Muscle of leg (tissue), 11 donors: ENCODE measurements around the gene KRT222. TPM values are rescaled to one million over a fixed set of nuclear protein-coding genes. Genes with fewer than 3 reads are reported as not detected.
A peak's percentile ranks its signal among the peaks of the same experiment; 100 is the strongest.

Experiments used
- DNase-seq: peaks from one replicate; pipeline ENCODE4 v3.0.0; 2013
- H3K27ac ChIP-seq: one replicate; pipeline ENCODE4 v1.5.1; 2013; ENCODE audit warnings: mild to moderate bottlenecking, low read length, control low read depth
- H3K27me3 ChIP-seq: one replicate; pipeline ENCODE4 v1.6.1; 2013; ENCODE audit warnings: low read length; ENCODE audit not compliant: control insufficient read depth, insufficient read depth
- H3K36me3 ChIP-seq: one replicate; pipeline ENCODE4 v1.6.1; 2013; ENCODE audit warnings: low read length; ENCODE audit not compliant: control insufficient read depth, insufficient read depth
- H3K4me1 ChIP-seq: one replicate; pipeline ENCODE4 v1.6.1; 2013; ENCODE audit warnings: low read length; ENCODE audit not compliant: control insufficient read depth, insufficient read depth
- H3K4me3 ChIP-seq: one replicate; pipeline ENCODE4 v1.5.1; 2013; ENCODE audit warnings: low read length, control low read depth
- H3K9me3 ChIP-seq: replicated peaks from 2 replicates; pipeline ENCODE4 v1.6.1; 2013; ENCODE audit warnings: low read depth, low read length; ENCODE audit not compliant: control insufficient read depth
- WGBS: methylation state at CpG from one replicate; pipeline ENCODE4 v1.1.5; 2013; ENCODE audit warnings: missing lambda C conversion rate; ENCODE audit not compliant: insufficient coverage; 5-methylcytosine and 5-hydroxymethylcytosine counted together
- polyA plus RNA-seq, 8 donors: library from polyadenylated mRNA; unstranded; fragments of 120-200 nt; gene quantifications; one replicate each; pipeline versions ENCODE4 v1.2.1 to v1.2.3, GENCODE V29; 2013; ENCODE audit warnings: inconsistent platforms in 1 of 8, low replicate concordance in 1 of 8; ENCODE audit not compliant: insufficient read length in 8 of 8, insufficient read depth in 1 of 8
- total RNA-seq: library from RNA; stranded (reverse); fragments of 120-200 nt; gene quantifications from one replicate; pipeline ENCODE4 v1.2.4, GENCODE V29; 2013

The KRT222 gene
- total and polyA plus RNA-seq, 9 donors, result 0.04 to 1.3 (median 0.24) TPM; not detected in 1

GRCh38 chr17:40663252-40663651 is 1.7 kb downstream of the KRT222 start:
- no peaks in the 10 kb centered on the region for H3K36me3 ChIP-seq
- no peak overlapping the region for H3K27ac ChIP-seq
- DNase-seq, result no peak
- no peaks in the 10 kb centered on the region for H3K4me1 ChIP-seq
- 17% methylated on average over 1 of the region's 3 CpGs for WGBS
- no peak overlapping the region for H3K4me3 ChIP-seq
- peaks cover 15% of the 10 kb centered on the region for H3K27me3 ChIP-seq
- H3K9me3 ChIP-seq, result no peaks in the 10 kb centered on the region

DNA sequence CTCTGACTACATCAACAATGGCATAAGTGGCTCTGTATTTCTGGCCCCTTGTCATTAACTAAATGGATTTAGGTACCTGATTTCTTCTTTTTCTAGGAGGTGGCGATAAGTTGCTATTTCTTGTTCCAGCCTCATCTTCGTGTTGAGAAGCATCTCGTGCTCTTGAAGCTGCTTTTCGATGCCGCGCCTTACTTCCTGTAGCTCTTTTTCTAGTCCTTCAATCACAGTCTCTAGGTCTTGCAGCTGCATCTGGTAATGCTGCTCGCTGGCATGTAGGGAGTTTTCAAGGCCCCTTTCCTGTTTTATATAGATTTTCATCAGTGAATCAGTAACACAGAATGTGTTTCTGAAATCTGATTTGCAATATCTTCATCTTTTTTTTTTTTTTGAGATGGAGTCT is 5.1 kb downstream of the KRT222 start:
- H3K27me3 ChIP-seq, result peaks cover 7% of the 10 kb centered on the region
- H3K9me3 ChIP-seq, result no peaks in the 10 kb centered on the region
- no peaks in the 10 kb centered on the region for H3K36me3 ChIP-seq
- WGBS, result 83% methylated on average over 5 of the region's 7 CpGs
- no peak overlapping the region for H3K4me3 ChIP-seq
- no peak for DNase-seq
- no peak overlapping the region for H3K27ac ChIP-seq
- H3K4me1 ChIP-seq, result no peaks in the 10 kb centered on the region

DNA sequence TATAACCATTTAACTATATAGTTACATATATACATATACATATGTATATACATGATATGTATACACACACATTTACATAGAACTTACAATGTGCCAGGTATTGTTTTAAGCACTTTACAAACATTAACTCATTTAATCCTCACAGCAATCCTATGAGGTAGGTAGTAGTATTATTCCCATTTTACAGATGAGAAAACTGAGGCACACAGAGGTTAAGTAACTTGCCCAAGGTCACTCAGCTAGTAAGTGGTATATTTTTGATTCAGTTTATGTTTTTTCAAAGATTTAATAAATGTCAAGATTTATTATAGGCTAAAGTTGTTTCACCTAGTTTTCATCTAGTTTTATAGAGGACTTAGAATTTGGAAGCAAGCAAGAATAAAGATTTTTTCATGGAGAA is 6.6 kb downstream of the KRT222 start:
- Histone ChIP-seq H3K4me1 (no peaks in the 10 kb centered on the region), H3K36me3 (no peaks in the 10 kb centered on the region), H3K4me3 (no peak overlapping the region), H3K27me3 (peaks cover 4% of the 10 kb centered on the region), H3K27ac (no peak overlapping the region), H3K9me3 (no peaks in the 10 kb centered on the region)
- DNase-seq, result no peak

DNA sequence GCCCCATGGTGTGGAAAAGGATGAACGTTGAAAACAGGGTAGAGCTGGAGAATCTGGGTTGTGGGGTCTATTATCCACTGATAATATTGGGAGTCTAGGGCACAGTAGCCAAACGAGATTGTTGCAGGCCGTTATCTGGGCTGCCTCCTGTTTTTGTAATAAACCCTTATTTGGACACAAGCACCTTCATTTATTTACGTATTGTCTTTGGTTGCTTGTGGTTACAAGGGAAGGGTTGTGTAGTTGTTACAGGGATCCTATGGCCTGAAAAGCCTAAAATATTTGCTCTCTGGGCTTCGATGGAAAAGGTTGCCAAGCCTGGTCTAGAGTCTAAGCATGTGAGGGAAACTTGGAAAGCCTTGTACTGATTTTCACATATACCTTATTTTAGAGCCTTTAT is 13.0 kb downstream of the KRT222 start:
- Histone ChIP-seq H3K36me3 (no peaks in the 10 kb centered on the region), H3K27me3 (no peaks in the 10 kb centered on the region), H3K4me3 (no peak overlapping the region), H3K9me3 (no peaks in the 10 kb centered on the region), H3K27ac (no peak overlapping the region), H3K4me1 (peaks cover 8% of the 10 kb centered on the region)
- 80% methylated on average over 1 of the region's 5 CpGs for WGBS
- no peak for DNase-seq

DNA sequence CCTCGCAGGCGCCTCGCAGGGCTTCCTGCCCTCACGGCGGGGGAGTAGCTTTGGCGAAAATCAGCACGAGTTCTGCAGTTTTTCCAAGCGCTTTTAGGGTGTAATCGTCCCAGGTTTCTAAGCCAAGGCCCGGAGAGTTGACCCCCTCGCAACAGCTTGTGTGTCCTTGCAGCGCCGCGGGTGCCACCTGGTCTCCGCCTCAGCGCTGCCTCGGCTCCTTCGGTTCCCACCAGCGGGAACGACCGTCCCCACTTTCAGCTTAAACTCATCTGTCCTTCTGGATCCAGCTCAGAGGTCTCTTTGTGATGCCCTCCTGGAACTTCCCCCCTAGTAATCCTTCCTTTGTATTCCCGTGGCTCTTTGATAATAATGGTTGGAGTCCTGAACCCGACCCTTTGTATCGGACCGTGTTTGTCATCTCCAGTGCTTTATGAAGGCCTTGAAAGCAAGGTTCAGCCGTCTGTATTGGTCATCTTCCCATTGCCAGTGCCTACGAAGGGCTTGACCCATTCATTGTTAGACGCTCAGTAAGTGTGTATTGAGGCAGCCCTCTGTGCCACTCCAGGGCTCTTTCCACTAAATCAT is 16.5 kb downstream of the KRT222 start:
- WGBS, result 0% methylated on average over 20 of the region's 28 CpGs

DNA sequence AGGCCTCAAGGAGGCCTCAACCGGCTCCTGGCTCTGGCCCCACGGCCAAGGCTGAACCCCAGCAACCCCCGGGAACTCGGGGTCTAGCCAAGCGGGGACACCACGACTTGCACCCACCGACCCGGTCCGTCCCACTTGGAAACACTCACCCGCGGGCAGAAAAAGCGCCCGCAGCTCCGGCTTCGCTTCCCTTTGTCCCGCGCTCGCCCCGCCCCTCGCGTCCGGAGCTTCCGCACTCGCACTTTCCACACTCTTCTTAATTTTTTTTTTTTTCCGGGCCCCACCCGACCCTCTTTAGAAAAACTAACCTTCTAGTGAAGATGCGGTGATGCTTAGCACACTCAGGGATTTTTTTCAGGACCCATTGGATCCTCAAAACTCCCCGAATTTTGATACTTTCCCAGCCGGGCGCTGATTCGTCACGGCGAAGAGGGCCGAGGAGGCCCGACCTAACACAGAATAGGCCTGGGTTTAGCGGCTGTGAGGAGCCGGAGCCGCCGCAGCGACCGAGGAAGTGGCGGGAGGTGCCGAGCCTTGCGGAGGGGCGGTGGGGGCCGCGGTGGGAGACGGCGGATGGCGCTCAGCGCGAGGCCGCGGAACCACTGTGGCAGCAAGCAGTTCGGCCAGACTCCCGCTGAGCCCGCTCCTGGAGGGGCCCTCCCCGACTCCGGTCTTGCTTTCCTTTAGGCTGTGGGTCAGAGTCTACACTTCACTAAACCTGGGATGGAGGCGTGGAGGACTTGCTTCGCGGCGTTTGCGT is 17.2 kb downstream of the KRT222 start, which contains the start of gene SMARCE1:
Gene SMARCE1, minus strand, starts transcription at position 195 of the 760 bp plus-strand sequence. CDS start 2,016 bp downstream, outside the sequence.
- Histone ChIP-seq H3K36me3 (peaks cover 4% of the 10 kb centered on the region), H3K9me3 (no peaks in the 10 kb centered on the region), H3K4me1 (peaks cover 10% of the 10 kb centered on the region), H3K27ac (peak within 1 kb of the TSS; percentile 99), H3K4me3 (peak within 1 kb of the TSS; percentile 92), H3K27me3 (no peaks in the 10 kb centered on the region)
- peak; percentile 91 for DNase-seq
- under 1% methylated on average over 54 of the region's 64 CpGs for WGBS

More for the DNA sequence above, 16.5 kb downstream of the KRT222 start:
- H3K4me3 ChIP-seq, result peak overlapping the region; percentile 92
- no peaks in the 10 kb centered on the region for H3K27me3 ChIP-seq
- H3K27ac ChIP-seq, result peak overlapping the region; percentile 99
- no peaks in the 10 kb centered on the region for H3K9me3 ChIP-seq
- peaks cover 4% of the 10 kb centered on the region for H3K36me3 ChIP-seq
- no peak for DNase-seq
- peaks cover 10% of the 10 kb centered on the region for H3K4me1 ChIP-seq

GRCh38 chr17:40646791-40647623 is 18.0 kb downstream of the KRT222 start:
- DNase-seq, result peak; percentile 15
- Histone ChIP-seq H3K4me3 (peak overlapping the region; percentile 92), H3K27ac (peak overlapping the region; percentile 99), H3K27me3 (no peaks in the 10 kb centered on the region), H3K9me3 (no peaks in the 10 kb centered on the region), H3K4me1 (peaks cover 10% of the 10 kb centered on the region), H3K36me3 (peaks cover 7% of the 10 kb centered on the region)
- WGBS, result 0% methylated on average over 7 of the region's 18 CpGs

DNA sequence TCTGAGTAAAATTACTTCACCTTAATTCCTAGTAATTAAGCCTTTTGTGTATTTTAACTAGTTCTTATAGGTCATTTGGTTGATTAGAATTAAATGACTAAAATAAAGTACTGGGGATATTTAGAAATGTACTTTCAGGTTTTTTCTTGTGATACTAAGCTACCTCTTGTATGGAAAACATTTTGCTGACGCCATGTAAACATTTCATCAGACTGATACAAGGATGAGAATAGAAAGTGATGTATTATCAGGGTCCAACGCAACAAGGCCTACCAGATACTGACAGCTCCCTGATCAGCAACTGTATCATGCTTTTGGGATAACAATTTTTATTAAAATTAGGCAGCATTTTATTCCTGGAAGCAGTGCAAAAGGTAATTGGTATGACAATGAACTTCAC is 19.0 kb downstream of the KRT222 start:
- Histone ChIP-seq H3K27ac (no peak overlapping the region), H3K36me3 (peaks cover 7% of the 10 kb centered on the region), H3K4me1 (peaks cover 10% of the 10 kb centered on the region), H3K27me3 (no peaks in the 10 kb centered on the region), H3K4me3 (no peak overlapping the region), H3K9me3 (no peaks in the 10 kb centered on the region)
- no CpG with 5 or more reads among the region's 2 CpGs for WGBS
- DNase-seq, result no peak

GRCh38 chr17:40645291-40645690 is 19.7 kb downstream of the KRT222 start:
- Histone ChIP-seq H3K36me3 (peaks cover 9% of the 10 kb centered on the region), H3K4me3 (no peak overlapping the region), H3K9me3 (no peaks in the 10 kb centered on the region), H3K27me3 (no peaks in the 10 kb centered on the region), H3K27ac (no peak overlapping the region), H3K4me1 (peaks cover 10% of the 10 kb centered on the region)
- DNase-seq, result no peak

- DNase-seq, result no peak
- no peaks in the 10 kb centered on the region for H3K9me3 ChIP-seq
- WGBS, result no CpG with 5 or more reads among the region's 2 CpGs
- H3K4me1 ChIP-seq, result no peaks in the 10 kb centered on the region
- no peak overlapping the region for H3K27ac ChIP-seq
- H3K4me3 ChIP-seq, result no peak overlapping the region
- H3K27me3 ChIP-seq, result no peaks in the 10 kb centered on the region
- peaks cover 39% of the 10 kb centered on the region for H3K36me3 ChIP-seq
These were observed 27.0 kb downstream of the KRT222 start for GRCh38 chr17:40637931-40638330.
